WTC11 (cell line): Measurements from ENCODE around the gene NDUFV3.
"Not testable (repeated sequence)": the region's sequence is repeated elsewhere in the genome, so short reads cannot be mapped to it uniquely, and the experiment has no call there.

Experiments used
- SMAD3 ChIP-seq: sonication (generic); formaldehyde crosslinking; IDR thresholded peaks from 2 replicates; pipeline ENCODE4 v1.8.0; 2022; ENCODE audit warnings: missing genetic modification reagents, mild to moderate bottlenecking, borderline replicate concordance
- TF ChIP-seq, protein P1 (sequence below): sonication (generic); formaldehyde crosslinking; IDR thresholded peaks from 2 replicates; pipeline ENCODE4 v1.8.1; 2023; ENCODE audit warnings: mild to moderate bottlenecking, missing genetic modification reagents
- TF ChIP-seq, protein P2 (sequence below): fragments of 200-600 bp; IDR thresholded peaks from 2 replicates; pipeline ENCODE4 v1.8.0; 2022; ENCODE audit warnings: antibody characterized with exemption
- TF ChIP-seq, protein P3 (sequence below): sonication (generic); formaldehyde crosslinking; IDR thresholded peaks from 2 replicates; pipeline ENCODE4 v1.8.0; 2022; ENCODE audit warnings: mild to moderate bottlenecking, missing genetic modification reagents

DNA sequence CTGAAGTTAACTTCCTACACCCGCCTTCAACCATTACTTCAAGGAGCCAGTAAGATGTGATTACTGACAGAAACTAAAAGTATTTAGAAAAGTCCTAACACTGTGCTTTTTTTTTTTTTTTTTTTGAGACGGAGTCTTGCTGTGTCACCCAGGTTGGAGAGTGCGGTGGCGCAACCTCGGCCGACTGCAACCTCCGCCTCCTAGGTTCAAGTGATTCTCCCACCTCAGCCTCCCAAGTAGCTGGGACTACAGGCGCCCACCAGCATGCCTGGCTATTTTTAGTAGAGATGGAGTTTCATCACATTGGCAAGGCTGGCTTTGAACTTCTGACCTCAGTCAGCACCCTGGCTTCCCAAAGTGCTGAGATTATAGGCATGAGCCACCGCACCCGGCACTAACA, 17.3 kb upstream of the NDUFV3 start:
- TF ChIP-seq, protein P1, sequence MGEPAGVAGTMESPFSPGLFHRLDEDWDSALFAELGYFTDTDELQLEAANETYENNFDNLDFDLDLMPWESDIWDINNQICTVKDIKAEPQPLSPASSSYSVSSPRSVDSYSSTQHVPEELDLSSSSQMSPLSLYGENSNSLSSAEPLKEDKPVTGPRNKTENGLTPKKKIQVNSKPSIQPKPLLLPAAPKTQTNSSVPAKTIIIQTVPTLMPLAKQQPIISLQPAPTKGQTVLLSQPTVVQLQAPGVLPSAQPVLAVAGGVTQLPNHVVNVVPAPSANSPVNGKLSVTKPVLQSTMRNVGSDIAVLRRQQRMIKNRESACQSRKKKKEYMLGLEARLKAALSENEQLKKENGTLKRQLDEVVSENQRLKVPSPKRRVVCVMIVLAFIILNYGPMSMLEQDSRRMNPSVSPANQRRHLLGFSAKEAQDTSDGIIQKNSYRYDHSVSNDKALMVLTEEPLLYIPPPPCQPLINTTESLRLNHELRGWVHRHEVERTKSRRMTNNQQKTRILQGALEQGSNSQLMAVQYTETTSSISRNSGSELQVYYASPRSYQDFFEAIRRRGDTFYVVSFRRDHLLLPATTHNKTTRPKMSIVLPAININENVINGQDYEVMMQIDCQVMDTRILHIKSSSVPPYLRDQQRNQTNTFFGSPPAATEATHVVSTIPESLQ, result not testable (repeated sequence)
- TF ChIP-seq, protein P2, sequence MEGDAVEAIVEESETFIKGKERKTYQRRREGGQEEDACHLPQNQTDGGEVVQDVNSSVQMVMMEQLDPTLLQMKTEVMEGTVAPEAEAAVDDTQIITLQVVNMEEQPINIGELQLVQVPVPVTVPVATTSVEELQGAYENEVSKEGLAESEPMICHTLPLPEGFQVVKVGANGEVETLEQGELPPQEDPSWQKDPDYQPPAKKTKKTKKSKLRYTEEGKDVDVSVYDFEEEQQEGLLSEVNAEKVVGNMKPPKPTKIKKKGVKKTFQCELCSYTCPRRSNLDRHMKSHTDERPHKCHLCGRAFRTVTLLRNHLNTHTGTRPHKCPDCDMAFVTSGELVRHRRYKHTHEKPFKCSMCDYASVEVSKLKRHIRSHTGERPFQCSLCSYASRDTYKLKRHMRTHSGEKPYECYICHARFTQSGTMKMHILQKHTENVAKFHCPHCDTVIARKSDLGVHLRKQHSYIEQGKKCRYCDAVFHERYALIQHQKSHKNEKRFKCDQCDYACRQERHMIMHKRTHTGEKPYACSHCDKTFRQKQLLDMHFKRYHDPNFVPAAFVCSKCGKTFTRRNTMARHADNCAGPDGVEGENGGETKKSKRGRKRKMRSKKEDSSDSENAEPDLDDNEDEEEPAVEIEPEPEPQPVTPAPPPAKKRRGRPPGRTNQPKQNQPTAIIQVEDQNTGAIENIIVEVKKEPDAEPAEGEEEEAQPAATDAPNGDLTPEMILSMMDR, result not testable (repeated sequence)
- not testable (repeated sequence) for TF ChIP-seq SMAD3
- TF ChIP-seq, protein P3, sequence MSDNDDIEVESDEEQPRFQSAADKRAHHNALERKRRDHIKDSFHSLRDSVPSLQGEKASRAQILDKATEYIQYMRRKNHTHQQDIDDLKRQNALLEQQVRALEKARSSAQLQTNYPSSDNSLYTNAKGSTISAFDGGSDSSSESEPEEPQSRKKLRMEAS, result not testable (repeated sequence)
